Thymus (tissue), 11 donors: ENCODE measurements around the gene CDH23. TPM values are rescaled to one million over a fixed set of nuclear protein-coding genes. Genes with fewer than 3 reads are reported as not detected.
A peak's percentile ranks its signal among the peaks of the same experiment; 100 is the strongest.

ENCODE experiments used
- DNase-seq, 9 donors: peaks; one replicate each; pipeline ENCODE4 v3.0.0-alpha.2; 2013; ENCODE audit warnings: low spot score in 9 of 9, low read depth in 6 of 9, missing footprints in 1 of 9
- H3K27ac ChIP-seq, 2 donors: one replicate each; pipeline ENCODE4 v1.5.1; 2013; ENCODE audit warnings: control low read depth in 1 of 2, low read depth in 1 of 2, low read length in 1 of 2, mild to moderate bottlenecking in 1 of 2, moderate library complexity in 1 of 2
- H3K27me3 ChIP-seq, 2 donors: one replicate each; pipeline ENCODE4 v1.5.1; 2013; ENCODE audit warnings: low read length in 1 of 2; ENCODE audit not compliant: control insufficient read depth in 2 of 2, insufficient read depth in 1 of 2
- H3K36me3 ChIP-seq, 2 donors: one replicate each; pipeline ENCODE4 v1.5.1; 2013; ENCODE audit warnings: low read length in 1 of 2, mild to moderate bottlenecking in 1 of 2, moderate library complexity in 1 of 2; ENCODE audit not compliant: control insufficient read depth in 2 of 2, insufficient read depth in 2 of 2
- H3K4me1 ChIP-seq, 2 donors: one replicate each; pipeline ENCODE4 v1.5.1; 2013; ENCODE audit warnings: low read length in 2 of 2; ENCODE audit not compliant: control insufficient read depth in 2 of 2, insufficient read depth in 2 of 2
- H3K4me3 ChIP-seq, 2 donors: one replicate each; pipeline ENCODE4 v1.5.1; 2013; ENCODE audit warnings: low read length in 2 of 2, control low read depth in 1 of 2, mild to moderate bottlenecking in 1 of 2
- H3K9me3 ChIP-seq, 2 donors: one replicate each; pipeline ENCODE4 v1.5.1; 2013; ENCODE audit warnings: low read length in 1 of 2, mild to moderate bottlenecking in 1 of 2; ENCODE audit not compliant: control insufficient read depth in 2 of 2, insufficient read depth in 1 of 2
- WGBS: extraction: QIAGEN DNeasy Blood & Tissue Kit; methylation state at CpG from one replicate; pipeline ENCODE4 v1.1.7; 2013; 5-methylcytosine and 5-hydroxymethylcytosine counted together
- polyA plus RNA-seq: library from polyadenylated mRNA; stranded (reverse); fragments of 200-250 nt; gene quantifications from one replicate; pipeline ENCODE4 v1.2.3, GENCODE V29; 2013
- total RNA-seq: library from RNA; stranded (reverse); fragments of 120-200 nt; gene quantifications from one replicate; pipeline ENCODE4 v1.2.4, GENCODE V29; 2013
- donor health status: healthy.

CDH23 gene
- total and polyA plus RNA-seq, 2 donors: 9.1 TPM

DNA sequence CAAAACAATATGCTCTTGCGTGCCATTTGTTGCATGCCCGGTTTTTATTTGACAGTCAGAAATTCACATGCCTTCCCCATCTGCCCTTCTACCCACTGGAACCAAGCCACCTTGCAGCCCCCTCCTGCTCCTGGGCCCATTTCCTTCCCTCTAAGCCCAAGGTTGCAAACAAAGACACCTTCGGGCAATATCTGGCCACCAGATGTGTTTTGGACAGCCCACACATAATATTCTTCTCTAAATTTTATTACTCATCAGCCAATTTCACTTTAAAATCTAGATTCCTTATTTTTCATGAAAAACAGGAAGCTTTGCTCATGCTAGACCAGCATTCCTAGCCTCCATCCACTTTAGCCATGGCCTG is 341.1 kb downstream of the CDH23 start:
- no peak for DNase-seq
- Histone ChIP-seq H3K36me3 (no peaks in the 10 kb centered on the region), H3K9me3 (peaks cover 0 to 7% of the 10 kb centered on the region in 2 donors), H3K27ac (peak overlapping the region; percentile 96 to 97), H3K4me3 (no peak overlapping the region), H3K4me1 (peaks cover 42 to 82% of the 10 kb centered on the region in 2 donors), H3K27me3 (no peaks in the 10 kb centered on the region)
- WGBS: 36% methylated on average over 3 of the region's 3 CpGs

DNA sequence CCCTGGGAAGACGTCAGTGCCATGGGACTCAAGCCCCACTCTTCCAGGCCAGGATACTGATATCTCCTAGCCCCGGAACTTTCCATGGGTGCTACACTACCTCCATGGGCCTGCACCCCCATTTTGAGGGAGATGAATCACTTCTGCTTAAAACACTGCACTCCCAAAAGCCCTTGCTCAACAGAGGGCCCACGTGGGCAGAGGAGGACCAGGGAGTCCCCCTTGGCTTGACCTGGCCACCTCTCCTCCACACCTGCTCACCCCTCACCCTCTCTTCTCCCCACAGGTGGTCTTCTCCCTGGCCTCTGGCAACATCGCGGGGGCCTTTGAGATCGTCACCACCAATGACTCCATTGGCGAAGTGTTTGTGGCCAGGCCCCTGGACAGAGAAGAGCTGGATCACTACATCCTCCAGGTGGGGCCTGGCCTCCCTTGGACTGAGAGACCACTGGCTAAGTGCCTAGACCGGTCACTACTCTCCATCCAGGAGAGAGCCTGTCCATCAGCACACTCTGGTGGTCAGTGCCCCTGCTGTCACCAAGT is 342.7 kb downstream of the CDH23 start:
- Histone ChIP-seq H3K9me3 (peaks cover 0 to 11% of the 10 kb centered on the region in 2 donors), H3K36me3 (no peaks in the 10 kb centered on the region), H3K27me3 (no peaks in the 10 kb centered on the region), H3K27ac (peak overlapping the region in 1 of 2 donors; percentile 9), H3K4me3 (no peak overlapping the region), H3K4me1 (peaks cover 40 to 93% of the 10 kb centered on the region in 2 donors)
- DNase-seq: no peak
- 97% methylated on average over 8 of the region's 8 CpGs for WGBS

DNA sequence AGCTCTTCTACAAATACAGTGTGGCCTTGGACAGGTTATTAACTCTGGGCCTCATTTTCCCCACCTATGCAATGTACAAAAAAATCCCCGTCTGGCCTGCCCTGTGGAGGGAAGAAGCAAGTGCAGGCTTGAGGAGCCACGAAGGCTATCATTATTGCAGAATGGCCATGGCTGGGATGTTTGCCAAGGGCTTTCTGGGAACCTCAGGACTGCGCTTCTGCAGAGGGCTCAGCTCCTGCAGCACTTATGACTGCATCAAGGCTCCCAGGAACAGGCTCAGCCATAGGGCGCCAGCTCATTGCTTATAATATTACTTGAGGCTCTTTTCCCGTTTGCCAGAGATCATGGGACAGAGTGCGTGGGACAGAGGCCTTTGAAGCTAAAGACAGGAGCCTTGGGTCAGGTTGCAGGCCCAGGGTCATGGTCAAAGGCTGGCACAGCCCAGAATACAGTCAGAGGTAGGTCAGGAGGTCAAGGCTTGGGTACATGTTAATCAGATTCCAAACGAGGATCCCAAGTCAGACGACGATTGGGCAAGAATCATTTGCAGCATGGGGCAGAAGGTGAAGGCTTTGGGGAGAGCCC is 343.4 kb downstream of the CDH23 start:
- peaks cover 32 to 88% of the 10 kb centered on the region in 2 donors for H3K4me1 ChIP-seq
- DNase-seq: no peak
- peak overlapping the region in 1 of 2 donors; percentile 21 for H3K27ac ChIP-seq
- no peaks in the 10 kb centered on the region for H3K27me3 ChIP-seq
- WGBS: 84% methylated on average over 9 of the region's 9 CpGs
- H3K9me3 ChIP-seq: peaks cover 0 to 11% of the 10 kb centered on the region in 2 donors
- no peak overlapping the region for H3K4me3 ChIP-seq
- H3K36me3 ChIP-seq: no peaks in the 10 kb centered on the region

GRCh38 chr10:71741029-71741428 is 344.3 kb downstream of the CDH23 start:
- Histone ChIP-seq H3K27me3 (no peaks in the 10 kb centered on the region), H3K9me3 (peaks cover 0 to 11% of the 10 kb centered on the region in 2 donors), H3K27ac (no peak overlapping the region), H3K4me3 (no peak overlapping the region), H3K36me3 (no peaks in the 10 kb centered on the region), H3K4me1 (peaks cover 24 to 88% of the 10 kb centered on the region in 2 donors)
- WGBS: 11% methylated on average over 4 of the region's 4 CpGs
- no peak for DNase-seq

- Histone ChIP-seq H3K4me1 (peaks cover 24 to 88% of the 10 kb centered on the region in 2 donors), H3K27me3 (no peaks in the 10 kb centered on the region)
- WGBS: 97% methylated on average over 20 of the region's 20 CpGs
Observed at GRCh38 chr10:71741671-71742070, 345.0 kb downstream of the CDH23 start.

GRCh38 chr10:71742301-71743088 is 345.8 kb downstream of the CDH23 start:
- Histone ChIP-seq H3K4me1 (peaks cover 24 to 88% of the 10 kb centered on the region in 2 donors), H3K27ac (no peak overlapping the region), H3K36me3 (no peaks in the 10 kb centered on the region), H3K4me3 (no peak overlapping the region), H3K9me3 (peaks cover 0 to 11% of the 10 kb centered on the region in 2 donors), H3K27me3 (no peaks in the 10 kb centered on the region)
- DNase-seq: no peak
- WGBS: 88% methylated on average over 10 of the region's 10 CpGs

More at GRCh38 chr10:71741671-71742070, 345.0 kb downstream of the CDH23 start:
- DNase-seq: no peak
- no peak overlapping the region for H3K27ac ChIP-seq
- peaks cover 0 to 11% of the 10 kb centered on the region in 2 donors for H3K9me3 ChIP-seq
- H3K4me3 ChIP-seq: no peak overlapping the region
- H3K36me3 ChIP-seq: no peaks in the 10 kb centered on the region

DNA sequence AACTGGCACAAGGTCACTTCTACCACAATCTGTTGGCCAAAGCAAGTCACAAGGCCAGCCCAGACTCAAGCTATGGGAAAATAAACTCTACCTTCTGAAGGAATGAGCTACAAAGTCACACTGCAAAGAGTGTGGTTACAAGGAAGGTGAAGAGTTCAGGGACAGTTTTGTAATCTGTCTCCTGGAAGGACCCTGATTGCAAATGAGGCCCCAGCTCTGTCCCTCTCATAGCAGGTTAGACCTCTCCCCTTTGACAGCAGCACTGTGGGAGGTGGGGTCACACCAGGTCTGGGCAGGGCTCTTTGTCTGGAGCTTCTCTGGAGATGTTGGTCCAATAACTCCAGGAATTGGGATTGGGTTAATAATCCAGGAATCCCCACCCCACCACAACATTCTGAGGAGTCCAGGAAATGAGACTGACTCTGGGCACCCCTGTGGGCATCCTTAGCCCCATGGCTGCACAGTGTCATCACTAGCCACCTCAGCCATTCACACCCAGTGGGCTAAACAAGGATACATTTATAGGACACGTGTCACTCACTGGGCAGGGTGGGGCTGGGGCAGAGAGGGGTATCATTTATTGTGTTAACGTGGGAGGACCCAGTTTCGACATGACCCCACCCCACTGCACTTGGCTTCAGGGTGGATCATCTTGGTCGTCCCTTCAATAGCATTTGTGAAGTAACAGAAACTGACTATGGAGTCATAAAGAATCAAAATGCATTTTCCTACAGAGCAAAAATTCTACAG is 346.5 kb downstream of the CDH23 start:
- Histone ChIP-seq H3K4me1 (peaks cover 32 to 88% of the 10 kb centered on the region in 2 donors), H3K4me3 (no peak overlapping the region), H3K9me3 (peaks cover 0 to 11% of the 10 kb centered on the region in 2 donors), H3K36me3 (peaks cover 0 to 2% of the 10 kb centered on the region in 2 donors), H3K27ac (no peak overlapping the region), H3K27me3 (no peaks in the 10 kb centered on the region)
- DNase-seq: no peak
- whole genome bisulfite sequencing: 97% methylated on average over 4 of the region's 4 CpGs

GRCh38 chr10:71743866-71744265 is 347.1 kb downstream of the CDH23 start:
- Histone ChIP-seq H3K27ac (no peak overlapping the region), H3K4me1 (peaks cover 37 to 88% of the 10 kb centered on the region in 2 donors), H3K36me3 (peaks cover 0 to 2% of the 10 kb centered on the region in 2 donors), H3K4me3 (no peak overlapping the region), H3K9me3 (peaks cover 0 to 11% of the 10 kb centered on the region in 2 donors), H3K27me3 (no peaks in the 10 kb centered on the region)
- 96% methylated on average over 1 of the region's 1 CpG for WGBS
- no peak for DNase-seq
